Loucy (cell line): ENCODE results near the gene NAT8L.

Experiments used
- CTCF ChIP-seq: fragments of 200-600 bp; sonication (generic); conservative IDR thresholded peaks from 2 replicates; pipeline ENCODE4 v1.5.1; 2014; ENCODE audit warnings: mild to moderate bottlenecking, antibody characterized with exemption, low read length
- EZH2phosphoT487 ChIP-seq: fragments of 200-600 bp; IDR thresholded peaks from 2 replicates; pipeline ENCODE4 v1.6.1; 2018; ENCODE audit warnings: antibody characterized with exemption, mild to moderate bottlenecking, moderate library complexity, borderline replicate concordance

- TF ChIP-seq CTCF = no peak
- TF ChIP-seq EZH2phosphoT487 = no peak
Measured at GRCh38 chr4:2025817-2026216, 33.3 kb upstream of the NAT8L start.
